H1 (cell line): ENCODE data around the gene SMIM20. TPM values are rescaled to one million over a fixed set of nuclear protein-coding genes. Genes with fewer than 3 reads are reported as not detected.

Experiments used
- CTCF ChIA-PET: fragments of 300-600 bp; sonication (Branson Sonifier 250); formaldehyde crosslinking; loops from one replicate; lab custom pipeline; 2021; ENCODE audit not compliant: partially characterized antibody; lab: Charles Lee
- POLR2A ChIA-PET: fragments of 300-600 bp; sonication (Branson Sonifier 250); formaldehyde crosslinking; loops from one replicate; lab custom pipeline; 2021; ENCODE audit warnings: inconsistent platforms; ENCODE audit not compliant: partially characterized antibody; lab: Charles Lee
- DNase-seq, 2 experiments: peaks; one replicate each; pipeline versions ENCODE4 v3.0.0 to v3.0.0-alpha.2; 2010 to 2022; ENCODE audit warnings: low spot score in 2 of 2, low read depth in 1 of 2, mixed read lengths in 1 of 2
- FAIRE-seq: peaks from 2 replicates; lab custom pipeline; 2011; peaks lifted over from hg19 to GRCh38; lab: Jason Lieb, UNC
- H2AFZ ChIP-seq: 2 replicates; pipeline ENCODE4 v1.8.1; 2012; ENCODE audit warnings: low read length, inconsistent platforms
- H2AK5ac ChIP-seq: 2 replicates; pipeline ENCODE4 v1.6.1; 2013; ENCODE audit warnings: low read depth, low read length
- H2BK120ac ChIP-seq: replicated peaks from 2 replicates; pipeline ENCODE3; 2013; ENCODE audit warnings: low read depth, low read length, inconsistent platforms
- H2BK12ac ChIP-seq: 2 replicates; pipeline ENCODE4 v1.6.1; 2013; ENCODE audit warnings: low read depth, low read length
- H2BK15ac ChIP-seq: 2 replicates; pipeline ENCODE4 v1.6.1; 2013; ENCODE audit warnings: low read length
- H2BK20ac ChIP-seq: 2 replicates; pipeline ENCODE4 v1.6.1; 2013; ENCODE audit warnings: low read length
- H2BK5ac ChIP-seq: 2 replicates; pipeline ENCODE4 v1.6.1; 2013; ENCODE audit warnings: low read depth, low read length
- H3K14ac ChIP-seq: 2 replicates; pipeline ENCODE4 v1.6.1; 2013; ENCODE audit warnings: inconsistent platforms; ENCODE audit not compliant: insufficient read length
- H3K18ac ChIP-seq: 2 replicates; pipeline ENCODE4 v1.6.1; 2013; ENCODE audit warnings: low read length; ENCODE audit errors: extremely low read depth
- H3K23ac ChIP-seq: 2 replicates; pipeline ENCODE4 v1.6.1; 2013; ENCODE audit warnings: inconsistent platforms; ENCODE audit not compliant: insufficient read length
- H3K23me2 ChIP-seq: 2 replicates; pipeline ENCODE4 v1.6.1; 2013; ENCODE audit warnings: low read depth, low read length
- H3K27ac ChIP-seq: 2 replicates; pipeline ENCODE4 v1.6.1; 2011; ENCODE audit warnings: low read depth, low read length, inconsistent platforms
- H3K27me3 ChIP-seq, 4 experiments: replicated peaks in 1 of 4; 1 replicate in 1 of 4; 2 replicates in 3 of 4; pipeline versions ENCODE4 v1.6.1 to v1.8.1; 2011 to 2013; ENCODE audit warnings: low read length in 3 of 4, mild to moderate bottlenecking in 3 of 4, inconsistent platforms in 2 of 4, mixed read lengths in 2 of 4, moderate library complexity in 1 of 4; ENCODE audit not compliant: control insufficient read depth in 3 of 4, insufficient read depth in 3 of 4; ENCODE audit errors: extremely low read depth in 1 of 4
- H3K36me3 ChIP-seq, 4 experiments: 2 replicates each; pipeline versions ENCODE4 v1.6.1 to v1.8.1; 2011 to 2013; ENCODE audit warnings: mild to moderate bottlenecking in 4 of 4, low read length in 3 of 4, moderate library complexity in 2 of 4, control low read depth in 1 of 4, inconsistent platforms in 1 of 4; ENCODE audit not compliant: insufficient read depth in 4 of 4, control insufficient read depth in 2 of 4
- H3K4ac ChIP-seq: replicated peaks from 2 replicates; pipeline ENCODE3; 2013; ENCODE audit warnings: low read length, low read depth, mixed read lengths, inconsistent platforms; ENCODE audit not compliant: insufficient read length
- H3K4me1 ChIP-seq, 4 experiments: replicated peaks in 1 of 4; 1 replicate in 1 of 4; 2 replicates in 3 of 4; pipeline versions ENCODE4 v1.6.1 to v1.8.1; 2011 to 2013; ENCODE audit warnings: low read length in 3 of 4, inconsistent platforms in 2 of 4, mixed read lengths in 1 of 4; ENCODE audit not compliant: insufficient read depth in 4 of 4, control insufficient read depth in 3 of 4
- H3K4me2 ChIP-seq, 2 experiments: 2 replicates each; pipeline versions ENCODE4 v1.6.1 to v1.8.1; 2011 to 2013; ENCODE audit warnings: low read depth in 2 of 2, low read length in 2 of 2, control low read depth in 1 of 2, inconsistent platforms in 1 of 2, mild to moderate bottlenecking in 1 of 2; ENCODE audit not compliant: insufficient read depth in 1 of 2
- H3K4me3 ChIP-seq, 4 experiments: fragments of 200-600, 300-600 bp in 1 of 4; sonication (generic), shearing (Covaris generic), sonication (Bioruptor Twin) in 1 of 4; 2 replicates each; pipeline versions ENCODE4 v1.5.1 to v1.8.1; 2011 to 2016; ENCODE audit warnings: low read length in 4 of 4, low read depth in 3 of 4, control low read depth in 2 of 4, inconsistent platforms in 2 of 4, mild to moderate bottlenecking in 2 of 4, mixed read lengths in 1 of 4, moderate library complexity in 1 of 4; ENCODE audit not compliant: insufficient read depth in 2 of 4; ENCODE audit errors: extremely low read depth in 1 of 4
- H3K56ac ChIP-seq: replicated peaks from 2 replicates; pipeline ENCODE3; 2013; ENCODE audit warnings: low read depth, mild to moderate bottlenecking, mixed read lengths, low read length, inconsistent platforms; ENCODE audit not compliant: insufficient read length
- H3K79me1 ChIP-seq: 2 replicates; pipeline ENCODE4 v1.6.1; 2013; ENCODE audit warnings: low read depth, low read length, control low read depth
- H3K79me2 ChIP-seq, 2 experiments: 2 replicates each; pipeline versions ENCODE4 v1.6.1 to v1.8.1; 2012 to 2013; ENCODE audit warnings: low read length in 2 of 2, mild to moderate bottlenecking in 2 of 2, inconsistent platforms in 1 of 2; ENCODE audit not compliant: insufficient read depth in 2 of 2, control insufficient read depth in 1 of 2
- H3K9ac ChIP-seq, 4 experiments: replicated peaks in 1 of 4; 1 replicate in 1 of 4; 2 replicates in 3 of 4; pipeline versions ENCODE4 v1.6.1 to v1.8.1; 2011 to 2013; ENCODE audit warnings: low read depth in 3 of 4, low read length in 3 of 4, control low read depth in 2 of 4, mild to moderate bottlenecking in 2 of 4, moderate library complexity in 2 of 4, inconsistent platforms in 1 of 4; ENCODE audit errors: extremely low read depth in 1 of 4
- H3K9me3 ChIP-seq, 2 experiments: 2 replicates each; pipeline versions ENCODE4 v1.6.1 to v1.8.1; 2012 to 2013; ENCODE audit warnings: mild to moderate bottlenecking in 2 of 2, moderate library complexity in 2 of 2, control low read depth in 1 of 2, inconsistent platforms in 1 of 2, low read depth in 1 of 2, low read length in 1 of 2, mixed read lengths in 1 of 2; ENCODE audit not compliant: insufficient read depth in 2 of 2
- H4K20me1 ChIP-seq, 2 experiments: replicated peaks in 1 of 2; 2 replicates each; pipeline versions ENCODE3 to v1.8.1; 2011 to 2013; ENCODE audit warnings: inconsistent platforms in 2 of 2, low read length in 2 of 2, mild to moderate bottlenecking in 1 of 2; ENCODE audit not compliant: insufficient read depth in 2 of 2, control insufficient read depth in 1 of 2
- H4K5ac ChIP-seq: 2 replicates; pipeline ENCODE4 v1.6.1; 2013; ENCODE audit warnings: low read length, low read depth, mixed read lengths, inconsistent platforms; ENCODE audit not compliant: insufficient read length
- H4K8ac ChIP-seq: 2 replicates; pipeline ENCODE4 v1.8.0; 2013; ENCODE audit warnings: mild to moderate bottlenecking, moderate library complexity, low read length, inconsistent platforms; ENCODE audit not compliant: insufficient read depth; ENCODE audit errors: extremely low read depth
- H4K91ac ChIP-seq: replicated peaks from 2 replicates; pipeline ENCODE3; 2013; ENCODE audit warnings: low read length, mixed read lengths, inconsistent platforms; ENCODE audit not compliant: insufficient read length
- CBX5 ChIP-seq: fragments of 300-800, 300-1000 bp; sonication (generic); IDR thresholded peaks from 2 replicates; pipeline ENCODE4 v1.7.1; 2016; ENCODE audit warnings: antibody characterized with exemption, low read length, low read depth
- CHD1 ChIP-seq: IDR thresholded peaks from 2 replicates; pipeline ENCODE4 v1.6.1; 2012; ENCODE audit warnings: low read depth, low read length, improper control_type of control experiment
- GABPA ChIP-seq: IDR thresholded peaks from 2 replicates; pipeline ENCODE4 v1.6.1; 2011; ENCODE audit warnings: mild to moderate bottlenecking, low read length, moderate library complexity, borderline replicate concordance; ENCODE audit not compliant: insufficient read depth
- JUND ChIP-seq: IDR thresholded peaks from 2 replicates; pipeline ENCODE4 v1.6.1; 2011; ENCODE audit warnings: mild to moderate bottlenecking, improper control_type of control experiment, low read length
- KDM4A ChIP-seq: IDR thresholded peaks from one replicate; pipeline ENCODE4 v1.7.1; 2012; ENCODE audit warnings: low read depth, mild to moderate bottlenecking, moderate library complexity, low read length, inconsistent platforms; ENCODE audit not compliant: severe bottlenecking
- NANOG ChIP-seq: IDR thresholded peaks from 2 replicates; pipeline ENCODE4 v1.6.1; 2011; ENCODE audit warnings: low read length, low read depth, mild to moderate bottlenecking, inconsistent platforms; ENCODE audit not compliant: insufficient read depth, poor library complexity, severe bottlenecking
- POU5F1 ChIP-seq: IDR thresholded peaks from 2 replicates; pipeline ENCODE4 v1.6.1; 2011; ENCODE audit warnings: low read depth, mild to moderate bottlenecking, low read length, moderate library complexity
- TBP ChIP-seq: IDR thresholded peaks from 2 replicates; pipeline ENCODE4 v1.6.1; 2011; ENCODE audit warnings: low read depth, low read length, improper control_type of control experiment
- WGBS, 2 experiments: shearing (Covaris generic) in 1 of 2; methylation state at CpG; one replicate each; pipeline versions ENCODE4 v1.1.6 to v1.1.7; 2013 to 2015; ENCODE audit warnings: low lambda C conversion rate in 2 of 2, mixed read lengths in 2 of 2, inconsistent platforms in 1 of 2, low coverage in 1 of 2, missing lambda C conversion rate in 1 of 2; ENCODE audit not compliant: insufficient replicate concordance in 2 of 2, insufficient coverage in 1 of 2, insufficient read length in 1 of 2; ENCODE audit errors: extremely low coverage in 1 of 2, missing lambda C conversion rate in 1 of 2; 5-methylcytosine and 5-hydroxymethylcytosine counted together
- polyA plus RNA-seq, 7 experiments: library from polyadenylated mRNA; depleted of rRNA in 3 of 7; stranded (reverse) in 5 of 7; unstranded in 2 of 7; fragments of >200 nt in 5 of 7; fragments of 200-250 nt in 2 of 7; gene quantifications; 1 replicate in 5 of 7; 2 replicates in 1 of 7; 4 replicates in 1 of 7; pipeline versions ENCODE4 v1.2.1 to v1.2.3, GENCODE V29; 2011 to 2013; ENCODE audit warnings: missing spikeins in 2 of 7, mixed read lengths in 2 of 7
- total RNA-seq: library from RNA; stranded (reverse); fragmentation: NEBNext Ultra II Directional; extraction: Animal tissue kit (Norgen Biotek cat#: 25700); gene quantifications from 2 replicates; pipeline ENCODE4 v1.2.1, GENCODE V29; 2021
- TF ChIP-seq, protein P1 (sequence below): IDR thresholded peaks from 2 replicates; pipeline ENCODE4 v1.6.1; 2011; ENCODE audit warnings: low read length, improper control_type of control experiment

SMIM20 gene
- total and polyA plus RNA-seq, 2 of the 8 experiments (the other 6 are each of a cell fraction or from before 2014, with no cell fraction given): 21.9 to 36.9 TPM

DNA sequence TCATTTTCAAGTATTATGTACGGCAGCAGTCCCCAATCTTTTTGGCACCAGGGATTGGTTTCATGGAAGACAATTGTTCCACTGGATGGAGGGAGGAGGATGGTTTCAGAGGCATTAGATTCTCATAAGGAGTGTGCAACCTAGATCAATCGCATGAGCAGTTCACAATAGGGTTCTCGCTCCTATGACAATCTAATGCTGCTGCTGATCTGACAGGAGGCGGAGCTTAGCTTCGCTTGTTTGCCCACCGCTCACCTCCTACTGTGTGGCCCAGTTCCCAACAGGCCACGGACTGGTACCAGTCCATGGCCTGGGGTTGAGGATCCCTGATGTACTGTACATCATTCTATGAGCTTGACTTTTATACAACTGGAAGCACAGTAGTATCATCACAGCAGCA is 48.4 kb downstream of the SMIM20 start:
- H3K14ac ChIP-seq: no peak overlapping the region
- no peak overlapping the region for H3K4me2 ChIP-seq
- 91% methylated on average over 7 of the region's 7 CpGs; no CpG with 5 or more reads in 1 of the 2 experiments for WGBS, 2 experiments
- H3K36me3 ChIP-seq: no peaks in the 10 kb centered on the region
- no peaks in the 10 kb centered on the region for H3K79me1 ChIP-seq
- H3K56ac ChIP-seq: no peak overlapping the region
- no peaks in the 10 kb centered on the region for H3K9me3 ChIP-seq
- TF ChIP-seq POU5F1: no peak
- TF ChIP-seq, protein P1, sequence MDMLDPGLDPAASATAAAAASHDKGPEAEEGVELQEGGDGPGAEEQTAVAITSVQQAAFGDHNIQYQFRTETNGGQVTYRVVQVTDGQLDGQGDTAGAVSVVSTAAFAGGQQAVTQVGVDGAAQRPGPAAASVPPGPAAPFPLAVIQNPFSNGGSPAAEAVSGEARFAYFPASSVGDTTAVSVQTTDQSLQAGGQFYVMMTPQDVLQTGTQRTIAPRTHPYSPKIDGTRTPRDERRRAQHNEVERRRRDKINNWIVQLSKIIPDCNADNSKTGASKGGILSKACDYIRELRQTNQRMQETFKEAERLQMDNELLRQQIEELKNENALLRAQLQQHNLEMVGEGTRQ: no peak
- no peak for TF ChIP-seq CBX5
- TF ChIP-seq TBP: no peak
- no peak for TF ChIP-seq CHD1
- TF ChIP-seq NANOG: no peak
- TF ChIP-seq KDM4A: no peak
- TF ChIP-seq GABPA: no peak
- no peak for TF ChIP-seq JUND
- H2BK15ac ChIP-seq: no peak overlapping the region
- H4K8ac ChIP-seq: no peak overlapping the region
- FAIRE-seq (no peak), DNase-seq (no peak)
- H2BK12ac ChIP-seq: no peak overlapping the region
- CTCF ChIA-PET: interaction anchor here (0.6 to 4.5 kb wide), 3 partner anchors 15 to 454 kb away, joined by 3 to 19 read pairs (median 4); no protein-coding TSS in a partner anchor
- H3K27me3 ChIP-seq: no peaks in the 10 kb centered on the region
- no peaks in the 10 kb centered on the region for H3K23me2 ChIP-seq
- no peak overlapping the region for H3K18ac ChIP-seq
- H3K4me3 ChIP-seq: no peak overlapping the region
- H3K4me1 ChIP-seq: peaks cover 0 to 5% (median 1%) of the 10 kb centered on the region in 4 experiments; a peak in 2 of 7 replicates
- H2BK5ac ChIP-seq: no peak overlapping the region
- no peak overlapping the region for H3K23ac ChIP-seq
- POLR2A ChIA-PET: no interaction called here
- no peaks in the 10 kb centered on the region for H3K79me2 ChIP-seq
- H4K20me1 ChIP-seq: no peaks in the 10 kb centered on the region
- H2AK5ac ChIP-seq: no peak overlapping the region
- no peak overlapping the region for H2BK20ac ChIP-seq
- H2AFZ ChIP-seq: no peak overlapping the region
- H3K4ac ChIP-seq: no peak overlapping the region
- no peak overlapping the region for H4K5ac ChIP-seq
- no peak overlapping the region for H3K27ac ChIP-seq
- no peak overlapping the region for H2BK120ac ChIP-seq
- no peak overlapping the region for H3K9ac ChIP-seq
- no peak overlapping the region for H4K91ac ChIP-seq
